ENCODE data around the gene UGT1A4. TPM values are rescaled to one million over a fixed set of nuclear protein-coding genes. Genes with fewer than 3 reads are reported as not detected.

UGT1A4 gene
- total RNA-seq, 1 experiment from 2014 or later = 0.12 TPM

- Histone ChIP-seq H3K36me3 (ENCODE audit: control insufficient read depth in 1 of 2, insufficient read depth in 2 of 2, low read length in 2 of 2) (no peaks in the 10 kb centered on the region), H3K9me2 (ENCODE audit: insufficient read depth) (no peaks in the 10 kb centered on the region), H3K4me3 (replicated peaks in 1 of 2; ENCODE audit: low read depth in 1 of 2, low read length in 2 of 2) (no peak overlapping the region), H3K27ac (ENCODE audit: low read depth, low read length) (no peak overlapping the region), H4K20me1 (ENCODE audit: insufficient read depth) (no peaks in the 10 kb centered on the region), H3K79me2 (ENCODE audit: insufficient read depth, low read length) (no peaks in the 10 kb centered on the region), H3K4me1 (ENCODE audit: control insufficient read depth in 1 of 2, insufficient read depth in 2 of 2, low read length in 2 of 2) (peaks cover 5 to 9% of the 10 kb centered on the region in 2 experiments; a peak in 3 of 4 replicates), H3K9ac (ENCODE audit: low read length) (no peak overlapping the region), H3K9me3 (ENCODE audit: control insufficient read depth in 1 of 2, insufficient read depth in 1 of 2, low read depth in 1 of 2, low read length in 2 of 2) (no peaks in the 10 kb centered on the region), H2AFZ (ENCODE audit: low read depth, low read length, poor library complexity, severe bottlenecking) (no peak overlapping the region), H3K4me2 (ENCODE audit: low read length) (no peak overlapping the region), H3K27me3 (ENCODE audit: insufficient read depth, low read length) (no peaks in the 10 kb centered on the region)
- DNase-seq (ENCODE audit: low read depth, low spot score) (no peak), ATAC-seq (no peak)
- TF ChIP-seq CTCF (IDR thresholded peaks at IDR 0.05 in 2 of 3, conservative IDR thresholded peaks at IDR 0.05 in 1 of 3; ENCODE audit: borderline replicate concordance in 1 of 3, insufficient read depth in 1 of 3, low read depth in 2 of 3, low read length in 2 of 3) (no peak), RAD21 (IDR thresholded peaks at IDR 0.05; ENCODE audit: low read depth) (no peak), TCF7L2 (IDR thresholded peaks at IDR 0.05; ENCODE audit: borderline replicate concordance, extremely low read depth, insufficient read depth, insufficient read length) (no peak), CBX3 (IDR thresholded peaks at IDR 0.05; ENCODE audit: low read depth) (no peak), EGR1 (IDR thresholded peaks at IDR 0.05; ENCODE audit: low read depth) (no peak), REST (IDR thresholded peaks at IDR 0.05; ENCODE audit: low read depth) (no peak), ATF3 (IDR thresholded peaks at IDR 0.05) (no peak), ZBTB33 (IDR thresholded peaks at IDR 0.05; ENCODE audit: extremely low read depth, insufficient replicate concordance, low read length) (no peak), FOSL1 (IDR thresholded peaks at IDR 0.05; ENCODE audit: low read depth) (no peak)
- BruUV-seq (replicated peaks) = no TSS peak
- RAD21 ChIA-PET (ENCODE audit: low non-redundant PET in 1 of 2, low total read pairs in 2 of 2, uncharacterized antibody in 2 of 2, unreplicated experiment in 2 of 2) = no interaction called here
- intact Hi-C loops (cut with micrococcal nuclease) = no loop called here
- CTCF ChIA-PET = no interaction called here
- POLR2A ChIA-PET = no interaction called here
Measured at GRCh38 chr2:233799716-233800115, 81.2 kb downstream of the UGT1A4 start.

Data from HCT116 (cell line).